Retina (tissue), 1 donor: ENCODE measurements around the gene PRKN.
A peak's percentile ranks its signal among the peaks of the same experiment; 100 is the strongest.

Source experiments
- DNase-seq: peaks from one replicate; pipeline ENCODE4 v3.0.0-alpha.2; 2016

The PRKN gene

DNA sequence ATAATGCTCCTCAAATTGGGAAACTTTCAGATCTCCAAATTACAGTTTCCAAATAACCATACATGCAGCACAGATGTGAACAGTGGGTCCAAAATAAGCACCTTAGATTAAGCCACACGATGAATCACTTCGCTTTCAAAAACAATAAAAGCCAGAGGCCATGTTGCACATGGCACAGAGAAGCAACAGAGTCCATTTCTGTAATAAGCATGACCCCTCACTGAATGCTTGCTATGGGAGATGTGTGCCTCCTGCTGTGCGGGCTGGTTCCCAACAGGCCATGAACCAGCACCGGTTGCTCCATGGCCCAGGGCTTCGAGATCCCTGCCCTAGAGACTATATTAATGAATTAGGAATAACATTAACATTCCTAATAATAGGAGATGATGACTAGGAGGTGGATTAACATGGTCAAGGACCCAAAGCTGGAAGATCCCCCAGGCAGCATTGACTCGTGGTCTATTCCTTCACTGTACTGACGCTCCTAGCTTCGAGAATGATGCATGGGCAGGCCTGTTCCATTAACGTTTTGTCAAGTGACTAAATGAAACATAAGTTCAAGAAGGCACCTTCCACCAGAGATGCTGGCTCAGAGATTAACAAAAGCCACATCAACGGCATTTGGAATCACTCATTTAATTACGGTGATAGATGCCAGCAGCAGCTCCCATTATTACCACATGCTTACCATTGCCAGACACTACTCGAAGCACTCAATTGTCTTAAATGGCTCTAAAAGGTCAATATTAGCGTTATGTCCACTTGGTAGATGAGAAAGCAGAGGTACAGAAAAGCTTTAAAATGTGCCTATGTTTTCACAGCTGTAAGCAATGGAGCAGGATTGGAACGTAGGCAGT lies 983.1 kb downstream of the PRKN start:
- DNase-seq, result no peak

DNA sequence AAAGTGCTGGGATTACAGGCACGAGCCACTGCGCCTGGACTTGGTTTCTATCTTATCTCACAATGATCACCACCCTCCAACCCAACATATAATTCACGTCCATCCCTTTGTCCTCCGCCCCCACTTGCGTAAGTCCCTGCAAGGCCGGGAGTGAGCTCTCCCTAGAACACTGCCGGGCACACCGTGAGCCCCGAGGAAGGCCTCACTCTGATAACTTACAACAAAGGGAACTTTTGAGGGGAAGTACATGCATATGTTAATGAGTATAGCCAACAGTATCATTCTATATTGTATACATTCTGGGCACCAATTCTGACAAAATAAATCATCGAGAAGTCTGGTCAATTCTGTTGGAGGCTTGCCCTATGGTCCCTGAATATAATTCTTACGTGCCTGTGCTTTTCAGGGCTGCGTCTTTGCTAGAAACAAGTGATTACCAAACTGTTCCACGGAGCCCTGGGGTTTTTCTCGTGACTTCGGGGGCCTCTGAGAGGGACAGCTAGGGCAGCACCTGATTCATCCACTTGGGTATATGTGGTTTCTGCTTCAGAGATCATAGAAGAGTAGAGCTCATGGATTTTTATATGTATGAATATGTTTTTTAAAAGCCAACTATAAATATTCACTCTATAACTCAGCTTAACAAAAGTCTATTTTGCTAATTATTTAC lies 983.9 kb downstream of the PRKN start:
- no peak for DNase-seq

DNA sequence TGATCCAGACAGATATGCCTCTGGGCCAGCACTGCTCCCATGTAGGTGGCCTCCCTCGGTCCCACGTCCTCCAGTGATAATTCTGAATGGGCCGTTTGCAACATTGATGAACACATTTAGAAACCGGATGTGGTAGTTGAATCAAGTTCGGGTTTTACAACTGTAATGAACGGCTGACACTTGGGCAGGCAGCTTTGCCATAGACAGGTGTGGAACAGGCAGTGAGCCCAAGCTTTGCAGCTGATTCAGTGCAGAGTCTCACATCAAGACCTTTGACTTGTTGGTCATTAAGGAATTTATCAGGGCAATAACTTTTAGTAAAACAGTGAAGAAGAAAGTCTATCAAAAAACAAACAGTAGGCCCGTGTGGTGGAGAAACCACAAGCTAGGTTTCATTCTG lies 987.1 kb downstream of the PRKN start:
- no peak for DNase-seq

DNA sequence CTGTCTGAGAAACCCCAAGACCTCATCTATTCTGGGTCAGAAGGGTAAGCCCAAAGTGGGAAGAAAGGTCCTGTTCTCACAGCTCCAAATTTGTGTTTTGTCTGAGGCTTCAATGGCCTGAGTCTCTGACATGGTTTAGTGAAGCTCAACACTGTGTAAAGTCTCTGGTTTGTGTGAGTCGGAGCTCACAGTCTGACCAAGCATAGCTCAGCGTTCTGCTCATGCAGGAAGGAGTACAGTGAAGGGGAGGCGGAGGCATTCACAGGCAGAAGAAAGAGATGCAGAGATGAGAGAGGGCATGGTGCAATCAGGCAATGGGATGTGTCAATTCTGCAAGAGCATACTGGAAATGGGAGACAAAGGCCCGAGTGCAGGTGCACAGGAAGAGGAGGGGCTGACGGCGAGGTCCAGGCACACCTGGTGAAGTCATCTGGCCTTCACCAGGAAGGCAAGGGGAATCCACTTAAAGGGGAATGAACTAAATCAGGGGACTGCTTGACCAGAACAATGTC lies 990.7 kb downstream of the PRKN start:
- DNase-seq, result no peak

DNA sequence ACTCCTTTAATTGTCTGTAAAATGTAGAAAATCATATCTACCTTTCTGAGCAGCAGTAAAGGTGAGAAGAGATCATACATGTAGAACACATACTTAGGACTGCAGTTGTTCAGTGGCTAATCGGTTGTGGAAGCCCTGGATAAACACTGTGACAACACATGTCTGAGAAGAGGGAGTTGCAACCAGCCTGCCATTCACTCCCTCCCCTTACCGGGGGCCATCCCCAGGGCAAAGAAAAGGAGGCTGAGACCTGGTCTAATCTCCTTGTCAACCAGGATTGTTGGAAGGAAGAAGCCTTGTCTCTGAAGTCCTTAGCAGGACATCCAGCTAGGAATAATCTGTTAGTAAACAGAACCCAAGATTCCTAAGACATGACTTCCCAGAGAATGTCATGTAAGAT lies 991.2 kb downstream of the PRKN start:
- DNase-seq, result no peak

DNA sequence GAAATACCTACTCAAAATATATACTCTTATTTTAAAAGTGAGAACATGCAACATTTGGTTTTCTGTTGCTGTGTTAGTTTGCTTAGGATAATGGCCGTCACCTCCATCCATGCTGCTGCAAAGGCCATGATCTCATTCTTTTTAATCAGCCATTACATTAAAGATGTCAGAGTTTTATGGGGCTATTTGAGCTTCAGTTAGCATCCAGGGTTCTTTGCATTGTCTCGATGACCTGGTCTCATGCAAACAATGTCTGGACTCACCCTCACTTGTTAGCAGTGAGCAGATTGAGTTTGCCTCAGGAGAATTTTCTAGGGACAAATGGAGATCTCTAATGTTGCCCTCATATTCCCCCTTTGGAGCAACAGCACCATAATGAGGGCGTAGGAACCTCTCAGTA lies 995.0 kb downstream of the PRKN start:
- DNase-seq, result no peak

DNA sequence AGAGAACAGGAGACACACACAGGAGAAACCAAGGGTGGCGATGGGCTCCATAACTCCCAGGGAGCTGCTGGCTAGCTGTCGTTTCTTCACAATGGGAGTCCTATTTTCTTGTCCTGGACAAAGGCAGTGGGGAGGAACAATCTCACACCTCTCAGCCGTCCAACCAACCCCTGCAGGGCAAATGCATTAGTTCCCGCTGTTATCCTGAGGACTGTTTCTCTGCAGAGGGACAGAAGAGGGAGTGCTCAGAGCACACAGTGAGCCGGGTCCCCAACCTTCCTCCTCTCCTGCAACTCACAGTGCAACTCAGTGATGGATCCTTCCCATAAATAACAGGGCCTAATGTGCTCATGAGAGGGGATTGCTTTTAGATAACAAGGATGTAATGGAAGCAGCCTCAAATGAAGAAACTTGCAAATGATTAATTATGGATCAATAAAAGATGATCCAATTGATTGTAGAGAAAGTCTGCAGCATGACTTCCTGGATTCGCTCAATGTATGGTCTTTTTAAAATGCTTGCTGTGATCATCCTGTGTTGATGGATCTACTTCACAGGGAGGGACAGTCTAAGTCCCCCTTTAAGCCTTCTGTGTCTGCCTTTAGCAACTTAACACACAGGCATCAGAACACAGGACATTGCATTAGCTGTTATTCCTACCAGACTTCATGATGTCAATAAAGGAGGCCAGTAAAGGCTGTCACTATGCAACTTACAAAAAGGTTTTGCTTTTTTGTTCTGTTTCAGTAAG lies 1000.3 kb downstream of the PRKN start:
- DNase-seq, result peak; percentile 50

DNA sequence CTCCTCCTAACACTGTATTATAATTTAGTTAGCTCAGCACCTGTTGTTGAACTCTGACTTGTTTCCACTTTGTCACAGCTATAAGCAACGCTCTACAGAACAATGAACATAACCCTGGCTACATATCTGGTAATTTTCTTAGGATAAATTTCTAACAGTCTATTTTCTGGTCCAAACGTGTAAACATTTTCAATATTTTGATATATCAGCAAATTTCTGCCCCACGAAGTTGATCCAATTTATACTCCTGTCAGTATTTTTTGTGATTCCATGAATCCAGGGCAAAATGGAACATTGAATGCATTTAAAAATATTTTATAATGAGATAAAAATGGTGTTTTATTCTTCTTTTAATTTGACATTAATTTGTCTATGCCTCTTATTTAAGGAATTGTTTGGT lies 1005.2 kb downstream of the PRKN start:
- no peak for DNase-seq

DNA sequence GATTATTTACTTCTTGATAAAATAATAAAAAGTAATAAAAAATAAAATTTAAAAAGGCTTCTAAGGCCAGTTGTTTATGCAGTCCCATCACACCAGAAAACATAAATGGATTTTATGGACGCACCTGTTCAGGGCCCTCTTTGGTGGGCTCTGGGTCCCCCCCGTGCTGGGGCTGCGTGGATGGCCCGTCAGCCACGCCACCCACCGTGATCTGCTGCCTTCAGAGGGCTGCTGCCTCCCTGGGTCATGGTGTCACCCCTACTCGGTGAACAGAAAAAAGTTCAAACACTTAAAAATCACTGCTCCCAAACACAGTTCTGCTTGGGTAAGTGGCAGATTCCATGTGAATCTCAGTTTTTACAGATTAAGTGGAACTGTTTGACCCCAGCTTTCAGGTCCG lies 1006.1 kb downstream of the PRKN start:
- DNase-seq, result no peak

DNA sequence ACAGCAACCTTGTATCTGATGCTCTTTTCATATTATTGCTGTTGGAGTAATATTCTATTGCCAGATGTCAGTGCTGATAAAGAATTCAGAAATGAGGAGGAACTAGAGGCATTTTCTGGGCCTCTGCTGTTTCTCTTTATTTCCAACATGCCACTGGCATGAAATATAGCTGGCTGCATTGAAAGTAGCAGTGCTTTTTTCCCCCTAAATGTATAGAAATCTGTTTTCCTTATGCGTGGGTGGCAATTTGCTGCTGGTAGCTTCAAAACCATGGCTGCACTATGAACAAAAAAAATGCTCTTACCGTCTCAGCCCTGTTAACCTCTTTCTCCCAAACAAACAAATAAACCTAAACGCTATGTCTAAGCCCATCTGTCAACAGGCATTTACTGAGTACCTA lies 1011.4 kb downstream of the PRKN start:
- no peak for DNase-seq

DNA sequence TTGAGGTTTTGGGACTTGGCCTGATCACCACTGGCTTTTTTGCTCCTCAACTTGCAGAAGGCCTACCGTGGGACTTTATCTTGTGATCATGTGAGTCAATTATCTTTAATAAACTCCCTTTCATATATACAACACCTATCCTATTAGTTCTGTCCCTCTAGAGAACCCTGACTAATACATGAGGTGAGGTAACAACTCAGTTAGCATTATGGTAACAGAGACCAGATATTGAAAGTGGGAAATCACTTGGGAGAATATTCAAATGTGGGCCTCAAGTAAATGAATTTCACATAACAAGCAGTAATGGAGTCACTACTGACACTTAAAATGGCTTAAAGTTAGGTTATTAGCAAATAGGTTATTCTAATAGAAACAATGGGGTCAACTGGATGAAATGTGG lies 1015.6 kb downstream of the PRKN start:
- no peak for DNase-seq

DNA sequence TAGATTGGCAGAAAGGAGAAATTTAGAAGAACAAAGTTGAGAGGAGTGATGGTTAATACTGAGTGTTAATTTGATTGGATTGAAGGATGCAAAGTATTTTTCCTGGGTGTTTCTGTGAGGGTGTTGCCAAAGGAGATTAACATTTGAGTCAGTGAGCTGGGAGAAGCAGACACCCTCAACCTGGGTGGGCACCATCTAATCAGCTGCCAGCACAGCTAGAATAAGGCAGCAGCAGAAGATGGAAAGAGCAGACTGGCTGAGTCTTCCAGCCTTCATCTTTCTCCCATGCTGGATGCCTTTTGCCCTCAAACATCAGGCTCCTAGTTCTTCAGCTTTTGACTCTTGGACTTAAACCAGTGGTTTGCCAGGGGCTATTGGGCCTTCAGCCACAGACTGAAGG lies 1016.1 kb downstream of the PRKN start:
- DNase-seq, result no peak

DNA sequence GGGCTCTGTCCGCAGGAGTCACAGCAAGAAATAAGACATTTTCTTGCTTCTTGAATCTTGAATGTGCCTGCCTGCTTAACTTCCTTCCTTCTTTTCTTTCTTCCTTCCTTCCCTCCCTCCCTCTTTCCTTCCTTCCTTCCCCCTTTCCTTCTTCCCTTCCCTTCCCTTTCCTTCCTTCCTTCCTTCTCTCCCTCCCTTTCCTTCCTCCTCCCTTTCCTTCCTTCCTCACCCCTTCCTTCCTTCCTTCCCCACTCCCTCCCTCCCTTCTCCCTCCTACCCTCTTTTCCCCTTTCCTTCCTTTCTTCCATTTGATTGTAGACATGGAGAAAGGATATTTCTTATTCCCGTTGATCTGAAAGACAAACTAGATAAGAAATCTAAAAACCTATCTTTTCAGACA lies 1016.9 kb downstream of the PRKN start:
- DNase-seq, result no peak

DNA sequence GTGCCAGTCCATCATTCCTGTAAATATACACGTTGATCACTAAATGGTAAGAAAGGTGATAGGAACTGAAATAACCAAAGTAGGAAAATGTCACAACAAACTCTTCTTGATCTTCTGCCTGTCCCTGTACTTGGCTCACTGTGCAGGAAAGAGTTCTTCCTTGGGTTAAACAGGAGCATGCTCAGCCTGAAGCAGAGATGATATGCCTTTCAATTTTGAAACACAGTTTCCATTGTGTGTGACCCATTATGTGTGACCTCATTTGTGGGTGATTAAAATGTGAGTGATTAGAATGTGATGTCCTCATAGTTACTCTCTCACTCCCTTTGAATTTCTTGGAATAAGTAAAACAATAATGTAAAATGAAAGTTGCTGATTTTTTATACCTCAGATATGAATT lies 1026.5 kb downstream of the PRKN start:
- no peak for DNase-seq

DNA sequence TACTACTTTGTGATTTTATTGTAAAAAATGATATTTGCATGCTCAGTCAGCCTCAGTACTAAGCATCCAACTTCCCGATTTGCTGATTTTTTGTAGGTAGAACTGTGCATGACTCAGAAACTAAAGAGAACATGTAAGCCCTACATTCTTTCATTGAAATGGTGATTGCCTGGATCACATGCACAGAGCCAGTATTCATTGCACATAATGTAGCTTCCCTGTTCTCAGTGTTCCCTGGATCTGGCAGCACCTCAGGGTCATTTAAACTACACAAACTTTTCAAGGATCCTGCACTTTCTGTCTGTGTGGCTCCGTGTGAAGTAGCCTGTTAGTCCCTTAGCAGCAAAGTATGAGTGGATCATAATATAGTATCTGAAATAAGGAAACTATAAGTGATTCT lies 1030.8 kb downstream of the PRKN start:
- DNase-seq, result no peak

DNA sequence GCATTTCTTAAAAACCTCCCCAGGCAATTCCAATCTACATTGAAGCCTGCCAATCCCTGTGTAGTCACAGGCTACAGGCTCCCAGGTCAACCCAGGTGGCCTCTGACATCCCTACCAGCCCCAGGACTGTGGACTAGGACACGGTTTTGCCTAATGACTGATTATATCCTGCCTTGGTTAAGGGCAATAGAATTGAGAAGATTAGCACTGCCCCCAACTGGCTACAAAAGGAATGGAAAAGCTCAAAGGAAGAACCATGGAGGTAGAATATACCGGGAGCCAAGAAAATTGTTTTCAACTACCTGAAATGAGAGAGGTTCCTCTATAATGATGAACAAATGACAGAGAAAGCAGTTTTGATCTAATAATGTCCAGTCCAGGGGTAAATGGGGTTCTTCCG lies 1032.6 kb downstream of the PRKN start:
- no peak for DNase-seq

DNA sequence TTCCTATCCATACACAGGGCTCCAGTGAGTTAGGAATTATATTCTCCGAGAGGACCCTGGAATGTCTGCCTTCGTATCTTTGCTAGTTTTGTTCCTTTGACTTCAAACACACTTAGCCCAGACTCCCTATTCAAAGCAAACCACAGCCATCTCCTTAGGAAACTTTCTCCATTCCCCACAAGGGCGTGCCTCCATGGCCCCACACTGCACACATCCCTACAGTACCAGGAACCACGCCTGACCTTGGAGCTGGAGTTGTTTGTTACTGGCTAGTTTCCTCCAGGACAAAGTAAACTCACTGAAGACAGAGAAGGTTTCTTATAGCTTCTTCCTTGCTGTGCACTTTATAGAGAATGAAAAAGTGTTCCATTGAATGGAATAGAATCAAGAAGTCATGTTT lies 1040.9 kb downstream of the PRKN start:
- no peak for DNase-seq

DNA sequence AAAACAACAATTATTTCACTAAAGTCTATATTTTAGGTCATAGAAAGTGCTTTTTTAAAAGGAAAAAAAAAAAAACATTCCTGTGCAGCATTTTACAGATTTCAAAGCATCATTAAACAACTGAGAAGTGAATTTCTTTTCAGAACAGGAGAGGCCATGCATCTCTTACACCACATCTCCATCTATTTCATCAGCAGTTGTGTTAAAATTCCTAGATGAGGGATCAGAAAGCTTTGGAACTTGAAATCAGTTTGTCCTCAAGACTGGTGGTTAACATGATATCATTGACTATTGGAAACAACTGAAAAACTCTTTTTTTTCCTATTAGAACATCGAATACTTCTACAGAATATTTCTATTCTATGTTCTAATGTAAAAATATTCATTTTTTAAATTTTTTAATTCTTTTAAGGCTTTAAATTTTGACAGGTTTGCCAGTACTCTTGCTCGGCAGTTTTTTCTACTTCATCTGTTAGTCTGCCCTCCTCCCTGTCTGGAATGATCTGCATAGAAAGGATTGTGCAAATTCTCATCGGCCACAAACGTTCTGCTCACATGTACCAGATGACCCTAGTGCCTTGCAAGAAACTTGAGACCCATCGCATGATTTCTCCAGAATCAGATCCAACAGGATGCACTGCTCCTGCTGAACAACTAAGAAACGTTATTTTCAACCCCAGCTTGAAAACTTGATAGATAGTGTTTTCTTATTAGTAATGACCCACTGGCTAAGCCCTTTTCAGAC lies 1042.7 kb downstream of the PRKN start:
- no peak for DNase-seq

DNA sequence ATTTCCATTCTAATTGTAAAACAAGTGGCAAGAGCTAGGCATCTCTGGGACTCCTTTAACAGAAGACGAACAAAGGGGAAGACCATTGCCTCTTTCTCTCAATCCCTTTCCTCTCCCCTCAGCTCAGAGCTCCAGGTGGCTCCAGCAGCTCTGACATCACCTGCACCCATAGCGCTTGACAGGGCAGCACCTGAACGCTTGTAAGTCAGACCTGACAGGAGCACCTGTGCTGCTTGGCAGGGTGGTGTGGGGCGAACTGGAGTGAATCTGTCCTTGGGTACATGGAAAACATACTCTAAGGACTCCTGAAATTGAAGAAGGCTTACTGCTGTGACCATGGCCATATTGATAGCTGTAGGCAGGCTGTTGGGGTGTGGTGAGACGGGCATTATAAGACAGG lies 1044.2 kb downstream of the PRKN start:
- DNase-seq, result no peak

DNA sequence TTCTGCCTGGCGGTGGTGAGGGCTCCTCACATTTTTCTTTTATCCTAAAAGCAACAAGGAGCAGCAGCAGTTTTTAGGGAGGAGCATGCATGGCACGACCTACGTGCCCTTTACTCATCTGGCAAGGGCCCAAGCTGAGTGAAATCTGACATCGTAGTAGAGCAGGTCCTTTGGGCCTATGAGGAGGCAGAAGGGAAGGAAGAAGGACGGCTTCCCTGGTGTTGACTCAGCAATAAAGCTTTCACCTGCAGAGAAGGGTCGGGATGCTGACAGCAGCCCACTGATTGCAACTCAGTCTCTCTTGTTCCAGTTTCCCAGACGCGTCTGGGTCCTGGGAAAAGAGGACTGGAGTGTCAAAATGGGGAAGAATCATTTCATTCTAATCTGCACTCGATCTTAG lies 1044.6 kb downstream of the PRKN start:
- no peak for DNase-seq

DNA sequence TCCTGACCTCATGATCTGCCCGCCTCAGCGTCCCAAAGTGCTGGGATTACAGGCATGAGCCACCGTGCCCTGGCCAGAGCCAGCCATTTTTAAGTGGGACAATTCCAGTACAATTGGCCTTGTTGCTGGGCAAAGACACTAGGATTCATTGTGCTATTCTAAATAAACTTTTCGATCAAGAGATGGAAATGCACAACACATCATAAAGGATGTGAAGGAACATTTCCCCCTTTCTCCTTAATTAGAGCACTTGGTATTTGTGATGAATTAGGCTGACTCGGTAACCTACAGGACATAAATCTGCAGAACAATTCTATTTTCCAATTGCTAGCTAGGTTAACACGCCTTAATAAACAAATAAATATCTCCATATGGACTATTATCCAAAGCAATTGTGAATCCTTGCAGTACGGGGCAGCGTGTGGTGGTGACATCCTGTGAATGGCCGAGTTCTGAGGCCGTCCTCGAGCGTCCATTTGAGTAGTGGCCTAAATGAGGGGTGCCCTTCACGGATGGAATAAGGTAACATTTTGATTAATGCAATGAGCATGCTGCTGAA lies 1047.5 kb downstream of the PRKN start:
- no peak for DNase-seq

DNA sequence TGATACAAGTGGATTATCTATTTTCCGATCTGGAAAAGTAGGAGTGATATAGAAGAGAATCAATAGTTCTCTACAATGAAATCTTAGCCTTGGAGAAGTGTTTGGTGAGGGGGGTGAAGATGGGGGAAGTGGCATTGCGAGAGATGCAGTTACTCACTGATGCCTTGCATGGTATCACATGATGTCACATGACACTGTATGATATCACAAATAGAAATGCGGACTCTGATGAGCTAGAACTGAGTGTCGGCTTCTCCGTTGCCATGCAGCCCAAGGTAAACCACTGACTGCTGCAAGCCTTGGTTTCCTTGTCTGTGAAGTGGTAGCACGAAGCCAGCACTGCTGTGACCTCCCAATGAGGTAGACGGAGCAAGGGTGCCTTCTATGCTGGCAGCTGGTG lies 1050.4 kb downstream of the PRKN start:
- DNase-seq, result no peak

DNA sequence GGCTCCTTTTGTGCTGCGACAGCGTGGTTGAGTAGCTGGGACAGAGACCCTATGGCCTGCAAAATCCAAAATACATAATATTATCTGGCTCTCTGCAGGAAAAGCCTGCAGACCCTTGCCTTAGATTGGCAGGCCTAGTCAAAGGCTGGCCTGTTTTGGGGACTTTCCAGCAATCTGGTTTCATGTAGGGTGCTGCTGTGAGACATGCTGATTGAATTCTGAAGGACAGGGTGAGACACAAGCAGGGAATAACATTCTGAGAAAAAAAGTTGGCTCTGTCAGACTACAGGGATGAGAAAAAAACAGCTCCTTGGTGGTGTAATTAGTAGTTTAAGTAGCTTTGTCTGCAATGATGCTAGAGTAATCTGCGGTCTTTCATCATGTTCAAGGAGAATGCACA lies 1051.0 kb downstream of the PRKN start:
- no peak for DNase-seq
